Esophagus mucosa (tissue), 1 donor: ENCODE measurements around the gene GYPC. TPM values are rescaled to one million over a fixed set of nuclear protein-coding genes. Genes with fewer than 3 reads are reported as not detected.

Experiments used
- ATAC-seq: fragments of 200-7000 bp; cut with Tn5 transposase; one replicate; pipeline ENCODE4 v1.9.1; 2020
- total RNA-seq: library from RNA; stranded (reverse); gene quantifications from one replicate; pipeline ENCODE4 v1.2.4, GENCODE V29; 2023
- donor health status: DM: yes; HTN: yes; CAD: no.

Gene GYPC
- total RNA-seq, 1 donor from 2014 or later: 4.9 TPM

- ATAC-seq: no peak
Observed at GRCh38 chr2:126732682-126733245, 76.8 kb downstream of the GYPC start.

DNA sequence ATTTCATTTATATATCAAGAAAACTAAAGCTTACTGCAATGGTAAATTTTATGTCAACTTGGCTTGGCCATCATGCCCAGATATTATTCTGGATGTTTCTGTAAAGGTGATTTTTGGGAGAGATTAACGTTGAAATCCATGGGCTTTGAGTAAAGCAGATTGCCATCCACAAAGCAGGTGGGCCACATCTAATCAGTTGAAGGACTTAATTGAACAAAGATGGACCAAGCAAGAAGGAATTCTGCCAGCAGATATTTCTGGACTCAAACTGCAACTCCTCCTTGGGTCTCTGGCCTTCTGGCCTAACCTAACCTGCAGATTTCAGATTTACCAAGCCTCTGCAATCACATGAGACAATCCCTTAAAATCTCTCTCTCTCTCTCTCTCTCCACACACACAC, 77.8 kb downstream of the GYPC start:
- no peak for ATAC-seq

DNA sequence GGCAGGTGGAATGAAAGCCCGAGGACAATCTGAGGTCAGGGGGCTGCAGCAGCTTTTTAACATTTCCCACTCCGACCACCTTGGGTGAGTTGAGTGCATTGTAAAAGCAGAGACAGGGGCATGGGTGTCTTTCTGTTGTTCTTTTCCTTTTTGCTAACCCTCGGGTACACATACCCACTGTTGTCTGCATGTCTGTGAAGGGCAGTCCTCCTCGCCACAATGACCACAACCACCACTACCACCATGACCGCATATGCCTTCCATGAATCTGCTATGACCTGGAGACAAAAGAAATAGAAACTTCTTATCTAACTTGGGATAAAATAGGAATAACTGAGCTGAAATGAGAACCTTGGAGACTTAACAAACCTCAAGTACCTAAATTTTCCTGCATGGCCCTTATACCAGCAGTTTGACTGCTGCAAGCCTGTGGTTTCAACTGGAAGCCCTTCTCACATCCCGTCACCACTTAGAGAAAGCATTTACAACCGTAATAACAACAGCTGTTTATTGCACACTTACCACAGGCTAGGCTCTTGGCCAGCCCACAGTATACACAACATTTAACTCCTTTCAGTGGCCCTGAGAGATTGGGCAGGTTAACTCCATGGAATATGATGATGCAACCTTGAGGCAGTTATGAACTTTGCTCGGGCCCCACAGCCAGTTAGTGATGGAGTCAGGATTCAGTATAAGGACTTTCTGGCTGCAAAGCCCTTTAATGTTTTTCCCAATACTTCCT, 80.3 kb downstream of the GYPC start:
- no peak for ATAC-seq

DNA sequence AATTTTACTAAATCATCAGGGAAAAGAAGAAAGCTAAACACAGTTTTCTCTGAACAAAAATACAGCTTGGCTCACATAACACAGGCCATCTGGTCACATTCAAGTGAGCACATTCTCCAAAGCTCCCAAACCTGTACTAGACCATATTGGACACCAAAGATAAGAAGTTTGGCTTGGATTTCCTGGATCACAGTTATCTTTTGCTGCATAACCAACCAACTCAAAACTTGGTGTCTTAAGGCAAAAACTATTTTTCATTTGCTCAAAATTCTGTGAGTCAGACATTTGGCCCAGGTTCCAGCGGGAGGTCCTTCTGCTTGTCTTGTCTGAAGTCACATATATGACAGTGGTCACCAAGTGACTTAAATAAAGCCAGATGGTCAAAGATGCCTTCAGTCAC, 83.2 kb downstream of the GYPC start:
- ATAC-seq: no peak

DNA sequence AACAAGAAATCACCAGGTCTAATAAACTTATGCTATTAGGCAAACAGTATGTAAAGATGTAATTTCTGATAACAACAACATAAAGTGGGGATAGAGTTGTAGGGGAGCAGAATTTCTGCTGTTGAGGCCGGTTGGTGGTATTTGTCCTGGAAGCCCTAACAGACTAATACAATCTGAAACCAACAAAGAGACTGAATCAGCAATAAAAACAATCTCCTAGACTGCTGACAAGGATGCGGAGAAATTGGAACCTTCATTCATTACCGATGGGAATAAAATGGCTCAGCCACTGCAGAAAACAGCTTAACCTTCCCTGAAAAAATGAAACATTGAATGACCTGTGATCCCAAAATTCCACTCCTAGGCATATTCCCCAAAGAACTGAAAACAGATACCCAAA, 88.7 kb downstream of the GYPC start:
- no peak for ATAC-seq

Other genes with a start within 250 kb of the GYPC start
- gene TEX51, start 242.7 kb downstream of the GYPC start, total RNA-seq: not detected